HepG2 (cell line): Measurements from ENCODE around the gene DYSF.

Experiments
- ASH2L ChIP-seq: fragments of 300-600, 200-600 bp; sonication (generic); IDR thresholded peaks from 2 replicates; pipeline ENCODE4 v1.7.0; 2017; ENCODE audit warnings: low read depth, mild to moderate bottlenecking, moderate library complexity, mixed read lengths, low read length; ENCODE audit not compliant: insufficient read length
- ATAD3A ChIP-seq: sonication (generic); formaldehyde crosslinking; IDR thresholded peaks from 2 replicates; pipeline ENCODE4 v1.4.0; 2020; ENCODE audit warnings: missing genetic modification reagents
- BCLAF1 ChIP-seq: fragments of 450-650 bp; IDR thresholded peaks from 2 replicates; pipeline ENCODE4 v1.6.1; 2017; ENCODE audit warnings: mild to moderate bottlenecking
- CTCF ChIP-seq: sonication (generic); formaldehyde crosslinking; IDR thresholded peaks from 2 replicates; pipeline ENCODE4 v1.5.0; 2020; ENCODE audit warnings: mild to moderate bottlenecking, missing genetic modification reagents, moderate library complexity
- FOXP4 ChIP-seq: sonication (generic); formaldehyde crosslinking; IDR thresholded peaks from 2 replicates; pipeline ENCODE4 v1.4.0; 2020; ENCODE audit warnings: missing genetic modification reagents
- ZGPAT ChIP-seq: IDR thresholded peaks from 2 replicates; pipeline ENCODE4 v1.6.1; 2016; ENCODE audit warnings: mild to moderate bottlenecking
- ZNF556 ChIP-seq: sonication (generic); formaldehyde crosslinking; IDR thresholded peaks from 2 replicates; pipeline ENCODE4 v1.4.0; 2020; ENCODE audit warnings: mild to moderate bottlenecking, missing genetic modification reagents, borderline replicate concordance

GRCh38 chr2:71496156-71496770 is 42.9 kb downstream of the DYSF start:
- TF ChIP-seq CTCF (CRISPR knock-in tag) (no peak), FOXP4 (CRISPR knock-in tag) (no peak), ATAD3A (CRISPR knock-in tag) (no peak), ASH2L (no peak), ZNF556 (CRISPR knock-in tag) (no peak), BCLAF1 (no peak), ZGPAT (CRISPR knock-in tag) (no peak)
